8988T (cell line): ENCODE results near the gene PRDX5.
A peak's percentile ranks its signal among the peaks of the same experiment; 100 is the strongest.

Source experiments
- DNase-seq: peaks from one replicate; pipeline ENCODE4 v3.0.0; 2011

The PRDX5 gene

DNA sequence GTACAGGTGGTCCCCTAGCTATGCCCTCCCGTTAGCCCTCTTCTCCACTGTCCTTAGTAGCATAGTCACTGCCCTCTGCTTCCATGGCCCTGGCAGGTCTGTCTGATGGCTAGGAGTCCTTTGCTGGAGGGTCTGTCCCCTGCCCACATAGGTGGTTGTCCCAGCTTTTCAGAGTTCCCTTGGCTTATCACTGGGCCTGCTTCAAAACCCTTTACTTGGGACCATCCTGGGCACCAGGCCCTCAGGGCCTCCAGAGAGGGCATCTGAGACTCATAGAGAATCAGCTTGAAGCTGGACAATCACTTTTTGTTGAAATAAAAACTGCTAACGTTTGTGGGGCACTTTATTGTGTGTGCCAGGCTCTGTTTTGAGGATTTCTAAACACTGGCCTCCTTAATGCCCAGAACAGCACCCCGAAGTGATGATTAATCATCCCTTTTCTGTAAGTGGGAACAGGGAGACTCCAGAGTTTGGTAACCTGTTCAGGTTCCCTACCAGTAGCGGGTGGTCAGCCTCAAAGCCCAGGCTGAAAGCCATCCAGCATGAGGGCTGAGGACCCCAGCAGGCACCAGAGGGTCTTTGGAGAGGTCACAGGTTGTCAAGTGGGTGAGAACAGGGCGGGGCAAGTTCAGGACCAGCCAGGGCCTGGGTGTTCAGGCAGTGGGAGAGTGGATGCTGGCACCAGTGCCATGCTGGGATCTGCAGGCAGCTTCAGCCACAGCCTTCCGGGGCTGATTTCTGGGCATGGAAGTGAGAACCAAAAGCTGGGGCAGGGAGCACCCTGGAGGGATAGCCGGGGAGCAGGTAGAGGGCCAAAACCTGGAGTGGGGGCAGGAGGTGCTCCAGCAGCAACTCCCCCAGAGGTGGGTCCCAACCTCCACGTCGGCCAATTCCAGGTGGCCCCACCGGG lies 27.3 kb upstream of the PRDX5 start:
- no peak for DNase-seq

DNA sequence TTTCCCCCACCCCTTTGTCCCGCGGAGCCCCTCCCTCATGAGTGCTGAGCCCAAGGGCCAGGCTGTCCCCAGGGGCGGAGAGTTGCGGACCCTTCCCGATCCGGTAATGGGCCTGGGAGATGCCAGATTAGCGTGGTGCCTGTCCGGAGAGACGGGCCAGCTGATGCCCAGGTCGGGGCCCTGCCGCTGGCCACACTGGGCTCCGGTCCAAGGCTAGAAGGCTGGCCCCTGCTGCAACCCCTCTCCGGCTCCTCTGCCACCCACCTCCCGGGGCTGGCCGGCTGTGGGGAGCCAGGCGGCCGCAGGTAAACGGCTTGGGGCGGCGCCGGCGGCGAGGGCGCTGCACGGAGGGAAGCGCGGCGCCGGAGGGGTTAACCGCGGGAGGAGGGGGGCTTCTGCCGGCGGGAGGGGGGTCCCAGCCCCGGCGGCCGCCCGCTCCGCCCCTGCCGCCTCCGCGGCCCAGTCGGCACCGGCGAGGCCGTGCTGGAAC lies 26.6 kb upstream of the PRDX5 start, which contains the start of gene KCNK4:
Gene KCNK4, plus strand, starts transcription at position 41 of the 490 bp plus-strand sequence. CDS start 1,717 bp downstream, outside the sequence.
- no peak for DNase-seq

DNA sequence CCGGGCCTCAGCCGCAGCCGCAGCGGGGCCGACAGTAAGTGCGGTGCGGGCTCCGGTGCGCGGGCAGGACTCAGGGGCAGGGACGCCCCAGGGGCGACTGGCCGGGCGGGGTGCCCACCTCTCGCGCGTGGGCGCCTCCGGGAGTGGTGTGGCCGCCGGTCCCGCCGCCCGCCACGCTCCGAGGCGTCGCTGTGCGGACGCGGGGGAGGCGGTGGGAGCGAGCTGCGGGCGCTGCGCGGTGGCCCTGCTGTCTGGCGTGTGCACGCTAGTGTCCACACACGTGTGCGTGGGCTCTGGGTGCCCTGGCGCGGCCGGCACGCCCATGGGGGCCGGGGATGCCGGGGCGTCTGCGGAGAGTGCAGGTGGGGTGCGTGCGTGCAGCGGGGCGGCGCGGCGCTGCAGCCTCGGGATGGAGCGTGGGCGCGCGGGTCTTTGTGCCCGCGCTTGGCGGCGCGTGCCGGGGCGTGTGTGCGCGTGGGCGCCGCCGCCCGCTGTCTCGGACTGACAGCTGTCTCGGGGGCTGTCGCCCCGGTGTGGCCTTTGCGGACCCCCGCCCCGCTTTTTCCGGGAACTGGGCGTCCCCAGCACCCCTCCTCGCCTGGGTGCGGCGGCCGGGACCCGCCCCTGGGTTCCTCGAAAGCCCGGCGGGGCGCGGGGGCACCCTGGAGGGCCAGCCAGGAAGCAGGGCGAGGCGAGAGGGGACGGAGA lies 26.0 kb upstream of the PRDX5 start:
- no peak for DNase-seq

DNA sequence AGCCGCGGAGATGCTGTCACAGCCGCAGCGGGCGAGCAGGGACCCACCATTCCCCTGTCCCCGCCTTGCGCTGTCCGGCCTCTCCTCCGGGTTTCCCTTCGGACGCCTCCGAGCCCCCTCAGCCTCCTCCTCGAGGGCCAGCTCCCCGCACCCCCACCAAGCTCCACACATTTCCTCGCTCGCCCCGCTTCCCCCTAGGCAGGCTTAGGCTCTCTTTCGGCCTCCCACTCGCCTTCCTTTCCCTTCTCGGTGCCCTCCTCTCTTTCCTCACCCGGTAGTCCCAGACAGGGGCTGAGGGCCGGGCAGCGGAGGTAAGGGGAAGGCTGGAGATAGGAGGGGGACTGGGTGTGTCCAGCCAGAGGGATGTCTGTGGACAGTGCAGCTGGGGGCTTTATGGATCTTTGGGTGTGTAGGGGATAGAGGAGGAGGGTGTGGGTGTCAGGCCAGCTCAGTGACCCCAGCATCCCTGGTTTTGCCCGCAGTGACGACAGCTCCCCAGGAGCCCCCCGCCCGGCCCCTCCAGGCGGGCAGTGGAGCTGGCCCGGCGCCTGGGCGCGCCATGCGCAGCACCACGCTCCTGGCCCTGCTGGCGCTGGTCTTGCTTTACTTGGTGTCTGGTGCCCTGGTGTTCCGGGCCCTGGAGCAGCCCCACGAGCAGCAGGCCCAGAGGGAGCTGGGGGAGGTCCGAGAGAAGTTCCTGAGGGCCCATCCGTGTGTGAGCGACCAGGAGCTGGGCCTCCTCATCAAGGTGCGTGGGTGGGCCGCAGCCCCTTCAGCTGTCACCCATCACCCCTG lies 25.3 kb upstream of the PRDX5 start:
- peak; percentile 29 for DNase-seq

DNA sequence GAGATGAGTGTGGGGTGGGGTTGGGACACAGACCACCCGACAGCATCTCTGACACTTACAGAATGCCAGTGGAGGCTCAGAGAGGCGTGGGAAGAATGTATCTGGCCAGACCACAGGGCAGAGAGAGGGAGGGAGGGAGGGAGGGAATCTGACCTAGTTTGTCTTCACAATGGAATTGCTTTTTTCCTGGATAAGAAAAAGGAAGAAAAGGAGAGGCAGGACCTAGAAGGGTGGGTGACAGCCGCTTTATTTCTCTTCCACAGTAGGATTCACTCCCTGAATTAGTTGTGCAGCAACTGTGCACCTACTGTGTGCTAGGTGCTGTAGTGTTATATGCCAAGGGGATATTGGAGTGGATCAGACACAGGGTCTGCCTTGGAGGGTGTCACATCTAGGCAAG lies 23.1 kb upstream of the PRDX5 start:
- peak; percentile 26 for DNase-seq

DNA sequence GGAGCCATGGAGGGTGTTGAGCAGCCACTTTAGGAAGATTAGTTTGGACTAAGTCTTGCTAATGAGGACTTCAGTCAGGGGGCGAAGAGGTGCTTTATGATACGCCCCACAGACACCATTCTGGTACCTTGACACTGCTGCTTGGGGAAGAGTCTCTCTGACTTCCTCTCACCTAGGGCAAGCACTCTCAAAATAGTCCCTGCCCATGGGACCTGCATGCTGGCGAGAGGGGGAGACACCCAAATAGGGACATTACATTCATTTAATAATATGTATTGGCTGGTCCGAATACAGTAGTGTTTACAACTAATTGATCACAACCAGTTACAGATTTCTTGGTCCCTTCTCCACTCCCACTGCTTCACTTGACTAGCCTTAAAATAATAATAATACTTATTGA lies 22.2 kb upstream of the PRDX5 start:
- DNase-seq, result no peak

DNA sequence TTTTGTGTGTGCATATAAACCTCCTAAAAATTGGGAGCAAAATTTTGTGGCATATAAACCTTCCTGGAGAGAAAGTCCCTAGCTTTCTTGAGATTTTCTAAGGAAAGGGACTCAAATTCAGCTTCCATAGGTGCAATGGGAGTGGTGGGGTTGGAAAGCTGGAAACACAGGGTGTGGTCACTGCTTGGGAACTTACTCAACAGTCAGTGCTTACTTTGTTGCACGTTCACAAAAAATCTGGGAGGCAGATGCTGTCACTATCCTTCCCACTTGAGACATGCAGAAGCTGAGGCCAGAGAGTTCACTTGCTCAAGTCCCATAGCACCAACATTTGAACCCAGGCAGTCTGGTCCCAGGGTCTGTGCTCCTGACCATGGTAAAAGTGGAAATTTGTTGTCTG lies 21.7 kb upstream of the PRDX5 start:
- DNase-seq, result peak; percentile 16

DNA sequence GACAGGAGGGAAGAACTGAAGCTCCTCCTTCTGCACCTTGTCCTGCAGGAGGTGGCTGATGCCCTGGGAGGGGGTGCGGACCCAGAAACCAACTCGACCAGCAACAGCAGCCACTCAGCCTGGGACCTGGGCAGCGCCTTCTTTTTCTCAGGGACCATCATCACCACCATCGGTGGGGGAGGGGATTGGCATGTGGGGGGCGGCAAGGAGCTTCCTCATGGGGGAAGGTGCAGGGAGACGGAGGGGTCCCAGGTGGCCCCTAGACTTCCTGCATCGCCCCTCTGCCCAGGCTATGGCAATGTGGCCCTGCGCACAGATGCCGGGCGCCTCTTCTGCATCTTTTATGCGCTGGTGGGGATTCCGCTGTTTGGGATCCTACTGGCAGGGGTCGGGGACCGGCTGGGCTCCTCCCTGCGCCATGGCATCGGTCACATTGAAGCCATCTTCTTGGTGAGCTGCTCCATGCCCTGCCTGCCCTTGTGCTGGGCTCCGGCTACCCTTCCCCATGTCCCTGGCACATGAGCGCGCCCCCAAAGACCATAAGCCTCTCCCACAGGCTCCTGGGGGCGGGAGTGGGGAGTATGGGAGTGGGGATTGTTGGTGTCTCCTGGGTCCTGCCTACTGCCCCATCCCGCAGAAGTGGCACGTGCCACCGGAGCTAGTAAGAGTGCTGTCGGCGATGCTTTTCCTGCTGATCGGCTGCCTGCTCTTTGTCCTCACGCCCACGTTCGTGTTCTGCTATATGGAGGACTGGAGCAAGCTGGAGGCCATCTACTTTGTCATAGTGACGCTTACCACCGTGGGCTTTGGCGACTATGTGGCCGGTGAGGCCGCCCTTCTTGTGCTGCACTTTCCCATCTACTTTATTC lies 20.9 kb upstream of the PRDX5 start:
- DNase-seq, result peak; percentile 17

DNA sequence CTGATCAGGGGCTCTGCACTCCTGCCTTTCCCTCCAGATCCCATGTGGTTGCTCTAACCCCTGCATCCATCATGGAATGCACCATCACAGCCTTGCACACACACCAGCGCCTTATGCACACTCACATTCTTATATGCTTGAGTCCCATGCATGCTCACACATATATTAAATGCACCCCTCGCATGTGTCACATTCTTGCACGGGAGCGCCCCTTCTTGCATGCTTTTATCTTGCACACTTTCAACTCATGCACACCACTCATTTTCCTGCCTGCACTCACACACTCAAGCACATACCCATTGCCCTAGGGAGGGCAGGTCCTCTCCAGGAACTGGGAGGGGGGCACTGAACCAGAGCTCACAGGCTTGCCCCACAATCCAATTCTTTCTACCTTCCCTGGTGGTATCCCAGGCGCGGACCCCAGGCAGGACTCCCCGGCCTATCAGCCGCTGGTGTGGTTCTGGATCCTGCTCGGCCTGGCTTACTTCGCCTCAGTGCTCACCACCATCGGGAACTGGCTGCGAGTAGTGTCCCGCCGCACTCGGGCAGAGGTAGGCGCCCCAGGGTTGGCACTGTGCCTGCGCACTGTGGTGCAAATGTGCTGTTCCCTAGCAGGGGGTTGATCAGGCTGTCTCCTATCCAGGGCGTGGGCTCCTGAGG lies 20.1 kb upstream of the PRDX5 start:
- no peak for DNase-seq

DNA sequence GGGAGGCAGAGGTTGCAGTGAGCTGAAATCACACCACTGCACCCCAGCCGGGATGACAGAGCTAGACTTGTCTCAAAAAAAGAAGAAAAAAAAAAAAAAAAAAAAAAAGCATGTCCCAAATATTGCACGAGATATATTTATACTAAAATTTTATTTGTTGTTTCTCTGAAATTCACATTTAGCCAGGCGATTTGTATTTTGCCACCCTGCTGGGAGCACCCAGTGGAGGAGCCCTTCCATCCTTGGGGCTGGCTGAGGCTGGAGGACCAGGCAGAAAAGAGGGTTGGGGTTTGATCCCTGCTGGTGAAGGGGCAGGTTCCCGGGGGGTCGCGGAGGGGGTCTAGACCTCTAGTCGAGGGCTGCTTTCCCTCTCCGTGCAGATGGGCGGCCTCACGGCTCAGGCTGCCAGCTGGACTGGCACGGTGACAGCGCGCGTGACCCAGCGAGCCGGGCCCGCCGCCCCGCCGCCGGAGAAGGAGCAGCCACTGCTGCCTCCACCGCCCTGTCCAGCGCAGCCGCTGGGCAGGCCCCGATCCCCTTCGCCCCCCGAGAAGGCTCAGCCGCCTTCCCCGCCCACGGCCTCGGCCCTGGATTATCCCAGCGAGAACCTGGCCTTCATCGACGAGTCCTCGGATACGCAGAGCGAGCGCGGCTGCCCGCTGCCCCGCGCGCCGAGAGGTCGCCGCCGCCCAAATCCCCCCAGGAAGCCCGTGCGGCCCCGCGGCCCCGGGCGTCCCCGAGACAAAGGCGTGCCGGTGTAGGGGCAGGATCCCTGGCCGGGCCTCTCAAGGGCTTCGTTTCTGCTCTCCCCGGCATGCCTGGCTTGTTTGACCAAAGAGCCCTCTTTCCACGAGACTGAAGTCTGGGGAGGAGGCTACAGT lies 18.7 kb upstream of the PRDX5 start:
- no peak for DNase-seq

DNA sequence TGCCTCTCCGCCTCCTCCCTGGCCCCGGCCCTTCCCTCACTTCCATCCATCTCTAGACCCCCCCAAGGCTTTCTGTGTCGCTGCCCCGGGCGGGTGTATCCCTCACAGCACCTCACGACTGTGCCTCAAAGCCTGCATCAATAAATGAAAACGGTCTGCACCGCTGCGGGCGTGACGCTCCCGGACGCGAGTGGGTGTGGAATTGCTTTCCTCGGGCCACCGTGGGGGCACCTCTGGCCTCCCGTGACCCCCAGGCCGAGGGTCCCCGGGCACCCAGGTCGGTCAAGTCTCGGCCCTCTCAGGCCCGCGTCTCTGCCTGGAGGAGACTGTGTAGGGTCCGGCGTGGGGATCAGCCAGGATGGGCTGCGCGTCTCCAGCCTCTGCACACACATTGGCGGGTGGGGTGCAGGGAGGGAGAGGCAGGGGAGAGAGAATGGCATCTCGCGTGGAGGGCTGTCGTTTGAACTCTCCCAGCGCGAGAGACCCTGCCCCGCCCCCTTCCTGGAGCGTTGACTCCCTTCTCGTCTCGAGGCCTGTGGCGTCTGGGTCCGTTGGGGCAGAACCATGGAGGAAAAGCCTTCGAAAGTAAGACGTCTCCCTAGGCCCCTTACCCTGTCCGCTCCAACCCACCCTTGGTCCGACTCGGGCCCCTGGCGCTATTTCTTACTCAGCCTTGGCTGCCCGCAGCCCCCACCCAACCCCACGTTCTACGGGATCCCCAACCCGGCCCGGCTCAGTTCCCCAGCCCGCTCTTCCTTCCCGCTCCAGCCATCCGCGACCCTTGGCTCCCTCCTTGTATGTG lies 17.9 kb upstream of the PRDX5 start, which contains the start of gene CATSPERZ:
Gene CATSPERZ, plus strand, starts transcription at position 512 of the 802 bp plus-strand sequence. Its CDS starts 53 bp downstream, at position 565.
- DNase-seq, result peak; percentile 97

DNA sequence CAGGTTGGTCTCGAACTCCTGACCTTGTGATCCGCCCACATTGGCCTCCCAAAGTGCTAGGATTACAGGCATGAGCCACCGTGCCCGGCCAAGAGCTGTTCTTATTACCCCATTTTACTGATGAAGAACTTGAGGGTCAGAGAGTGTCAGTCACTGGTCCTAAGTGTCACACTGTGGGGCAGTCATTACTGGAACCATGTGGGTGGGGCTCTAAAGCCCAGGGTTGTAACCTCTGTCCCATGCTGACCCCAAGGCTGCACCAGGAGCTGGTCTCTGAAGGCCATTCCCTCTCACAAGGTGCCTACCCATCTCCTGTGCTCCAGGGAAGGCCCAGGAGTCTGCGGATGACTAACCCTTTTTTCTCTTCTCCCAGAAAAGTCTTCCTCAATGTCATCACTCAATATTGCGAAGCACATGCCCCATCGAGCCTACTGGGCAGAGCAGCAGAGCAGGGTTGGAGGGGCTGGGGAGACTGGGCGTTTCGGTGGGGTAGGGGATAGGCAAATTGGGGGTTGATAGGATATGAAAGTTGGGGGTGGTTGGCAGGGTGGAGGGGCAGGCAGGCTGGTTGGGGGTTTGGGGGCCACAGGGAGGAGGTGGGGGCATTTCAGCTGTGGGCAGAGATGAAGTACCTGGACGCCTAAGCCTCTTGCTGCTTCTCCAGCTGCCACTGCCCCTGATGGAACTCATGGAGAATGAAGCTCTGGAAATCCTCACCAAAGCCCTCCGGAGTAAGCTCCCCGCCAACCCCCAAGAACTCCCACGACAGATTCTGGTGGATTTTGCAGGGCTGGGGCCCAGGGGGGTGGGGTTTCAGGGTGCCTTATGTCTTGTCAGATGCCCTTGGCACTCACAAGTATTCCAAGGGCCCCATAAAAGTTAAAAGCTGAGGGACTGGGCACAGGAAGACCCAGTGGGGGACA lies 14.6 kb upstream of the PRDX5 start:
- DNase-seq, result no peak

DNA sequence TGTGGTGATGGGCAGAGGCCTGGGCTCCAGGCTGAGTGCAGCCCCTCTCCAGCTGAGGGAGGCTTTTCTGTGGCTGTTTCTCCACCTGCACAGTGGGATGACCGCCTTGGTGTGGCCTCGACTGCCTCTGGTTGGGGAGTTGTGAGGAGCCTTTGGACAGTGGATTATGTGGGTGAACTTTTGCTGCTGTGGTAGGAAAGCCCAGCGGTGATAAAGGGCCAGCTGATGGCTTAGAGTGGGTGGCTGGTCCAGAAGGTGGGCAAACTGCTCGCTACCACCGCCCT lies 13.9 kb upstream of the PRDX5 start:
- DNase-seq, result no peak

DNA sequence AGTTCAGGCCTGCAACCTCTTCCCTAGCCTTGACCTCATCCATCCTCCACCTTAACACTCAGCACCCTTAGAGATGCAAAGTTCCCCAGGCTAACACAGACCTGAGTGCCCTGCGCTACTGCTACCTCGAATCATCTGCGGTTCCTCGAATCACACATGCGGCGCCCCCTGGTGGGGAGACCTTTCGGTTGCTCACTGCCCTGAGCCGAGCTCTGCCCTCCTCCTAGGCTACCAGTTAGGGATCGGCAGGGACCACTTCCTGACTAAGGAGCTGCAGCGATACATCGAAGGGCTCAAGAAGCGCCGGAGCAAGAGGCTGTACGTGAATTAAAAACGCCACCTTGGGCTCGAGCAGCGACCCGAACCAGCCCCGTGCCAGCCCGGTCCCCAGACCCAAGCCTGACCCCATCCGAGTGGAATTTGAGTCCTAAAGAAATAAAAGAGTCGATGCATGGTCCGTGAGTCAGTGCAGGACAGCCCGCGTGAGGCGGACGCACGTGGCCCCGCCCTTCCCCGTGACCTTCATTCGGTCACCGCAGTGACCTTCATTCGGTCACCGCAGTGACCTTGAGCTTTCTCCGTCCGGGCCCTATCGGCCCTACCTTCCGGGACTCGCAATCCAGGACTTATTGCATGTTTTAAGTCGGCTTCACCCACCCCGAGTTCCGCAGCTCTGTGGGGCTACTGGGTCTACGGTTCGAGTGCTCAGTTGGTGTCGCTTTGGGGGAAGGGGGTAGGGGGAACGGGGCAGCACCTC lies 13.4 kb upstream of the PRDX5 start:
- peak; percentile 98 for DNase-seq

DNA sequence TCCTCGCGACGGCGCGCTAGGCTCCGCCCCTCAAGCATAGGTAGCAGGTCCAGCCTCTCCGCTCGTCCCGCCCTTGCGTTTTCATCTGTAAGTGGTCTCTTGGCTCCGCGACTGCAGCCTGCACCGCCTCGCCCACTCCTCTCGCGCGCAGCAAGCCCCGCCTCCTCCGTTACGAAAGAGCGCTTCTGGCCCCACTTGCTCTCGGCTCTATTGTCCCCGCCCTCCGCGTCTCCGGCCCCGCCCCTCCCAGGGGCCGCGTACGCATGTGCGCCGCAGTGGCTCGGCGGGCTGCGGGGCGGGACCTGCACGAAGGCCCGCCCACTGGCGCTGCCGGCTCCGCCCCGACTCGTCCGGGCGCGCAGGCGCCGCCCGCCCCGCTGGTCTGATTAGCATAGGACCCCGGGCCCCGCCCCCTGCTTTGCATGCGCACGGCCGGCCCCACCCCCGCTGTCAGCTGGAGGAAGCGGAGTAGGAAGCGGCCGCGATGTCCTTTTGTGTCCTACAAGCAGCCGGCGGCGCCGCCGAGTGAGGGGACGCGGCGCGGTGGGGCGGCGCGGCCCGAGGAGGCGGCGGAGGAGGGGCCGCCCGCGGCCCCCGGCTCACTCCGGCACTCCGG lies 12.7 kb upstream of the PRDX5 start, which contains the start of gene ESRRA:
Gene ESRRA, plus strand, starts transcription at position 450 of the 616 bp plus-strand sequence. CDS start 1,656 bp downstream, outside the sequence.
- DNase-seq, result peak; percentile 97

DNA sequence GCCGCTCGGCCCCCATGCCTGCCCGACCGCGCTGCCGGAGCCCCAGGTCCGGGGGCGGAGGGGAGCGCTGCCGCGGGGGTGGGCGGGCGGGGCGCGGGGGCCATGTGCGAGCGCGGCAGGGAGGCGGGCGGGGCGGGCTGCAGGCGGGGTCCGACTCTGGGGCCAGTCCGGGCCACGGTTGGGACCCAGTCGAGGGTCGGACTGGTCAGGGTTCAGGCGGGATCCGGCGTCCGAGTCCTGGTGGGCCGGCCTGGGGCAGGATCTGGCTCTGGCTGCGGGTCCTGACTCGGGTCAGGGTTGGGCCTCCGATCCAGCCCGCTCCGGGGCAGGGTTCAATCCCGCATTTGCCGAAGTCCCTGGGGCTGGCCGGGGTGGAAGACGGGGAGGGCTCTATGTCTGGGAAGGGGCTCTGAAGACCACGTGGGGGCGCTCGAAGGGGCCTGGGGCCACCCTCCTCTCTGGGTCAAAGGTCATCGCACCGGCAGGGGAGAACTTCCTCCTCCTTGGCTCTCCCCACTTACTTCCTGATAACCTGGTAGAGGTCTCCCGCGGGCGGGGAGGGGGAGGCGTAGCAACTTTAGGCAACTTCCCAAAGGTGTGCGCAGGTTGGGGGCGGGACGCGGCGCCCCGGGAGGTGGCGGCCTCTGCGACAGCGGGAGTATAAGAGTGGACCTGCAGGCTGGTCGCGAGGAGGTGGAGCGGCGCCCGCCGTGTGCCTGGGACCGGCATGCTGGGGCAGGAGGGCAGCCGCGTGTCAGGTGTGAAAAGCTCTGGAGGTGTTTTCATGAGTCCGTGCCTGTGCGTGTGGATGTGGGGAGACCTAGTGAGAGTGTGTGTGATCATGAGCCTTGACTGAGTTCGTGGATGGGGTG lies 12.0 kb upstream of the PRDX5 start:
- no peak for DNase-seq
